Gastroesophageal sphincter (tissue), 4 donors: ENCODE data around the gene PNPLA8. TPM values are rescaled to one million over a fixed set of nuclear protein-coding genes. Genes with fewer than 3 reads are reported as not detected.

Source experiments
- ATAC-seq: fragments of 150-250 bp; one replicate; pipeline ENCODE4 v1.9.1; 2016; ENCODE audit warnings: mild to moderate bottlenecking, moderate library complexity
- H3K27ac ChIP-seq, 4 donors: fragments of 200-600 bp; sonication (generic) in 3 of 4; 1 replicate in 3 of 4; 2 replicates in 1 of 4; pipeline ENCODE4 v1.5.1; 2016 to 2019
- H3K27me3 ChIP-seq: fragments of 200-600 bp; sonication (generic); one replicate; pipeline ENCODE4 v1.5.1; 2019
- H3K36me3 ChIP-seq, 2 donors: fragments of 200-600 bp; sonication (generic); one replicate each; pipeline ENCODE4 v1.5.1; 2019; ENCODE audit warnings: control low read depth in 1 of 2
- H3K4me1 ChIP-seq, 3 donors: fragments of 200-600 bp; sonication (generic); 1 replicate in 2 of 3; 2 replicates in 1 of 3; pipeline ENCODE4 v1.5.1; 2016 to 2019; ENCODE audit warnings: control low read depth in 2 of 3
- H3K4me3 ChIP-seq, 2 donors: fragments of 200-600 bp; sonication (generic); one replicate each; pipeline ENCODE4 v1.5.1; 2019; ENCODE audit warnings: mild to moderate bottlenecking in 1 of 2, moderate library complexity in 1 of 2
- H3K9me3 ChIP-seq, 3 donors: fragments of 200-600 bp; sonication (generic); one replicate each; pipeline ENCODE4 v1.5.1; 2017 to 2019; ENCODE audit warnings: control low read depth in 2 of 3
- EP300 ChIP-seq: sonication (generic); formaldehyde crosslinking; IDR thresholded peaks from one replicate; pipeline ENCODE4 v1.6.1; 2017; ENCODE audit warnings: antibody characterized with exemption, mild to moderate bottlenecking
- POLR2A ChIP-seq, 2 donors: fragments of 450-650 bp; IDR thresholded peaks; one replicate each; pipeline ENCODE4 v1.6.1; 2017; ENCODE audit warnings: antibody characterized with exemption in 2 of 2, mild to moderate bottlenecking in 2 of 2, moderate library complexity in 1 of 2
- POLR2AphosphoS5 ChIP-seq: sonication (generic); formaldehyde crosslinking; IDR thresholded peaks from one replicate; pipeline ENCODE4 v1.6.1; 2017; ENCODE audit warnings: antibody characterized with exemption
- WGBS, 2 donors: methylation state at CpG; one replicate each; pipeline ENCODE4 v1.1.5; 2018; ENCODE audit warnings: low coverage in 1 of 2; 5-methylcytosine and 5-hydroxymethylcytosine counted together
- total RNA-seq, 4 donors: library from RNA; depleted of rRNA; stranded (reverse); fragments of >200 nt; gene quantifications; one replicate each; pipeline ENCODE4 v1.1.0, GENCODE V29; 2016
- TF ChIP-seq, protein P1 (sequence below), 4 experiments: fragments of 200-600 bp in 2 of 4; fragments of 450-650 bp in 2 of 4; sonication (generic) in 1 of 4; IDR thresholded peaks; one replicate each; pipeline ENCODE4 v1.5.1; 2017 to 2019; ENCODE audit warnings: antibody characterized with exemption in 4 of 4, mild to moderate bottlenecking in 2 of 4, moderate library complexity in 2 of 4

PNPLA8 gene
- 10 to 100 TPM; 28.3 to 52.1 (median 44.9) TPM for total RNA-seq

DNA sequence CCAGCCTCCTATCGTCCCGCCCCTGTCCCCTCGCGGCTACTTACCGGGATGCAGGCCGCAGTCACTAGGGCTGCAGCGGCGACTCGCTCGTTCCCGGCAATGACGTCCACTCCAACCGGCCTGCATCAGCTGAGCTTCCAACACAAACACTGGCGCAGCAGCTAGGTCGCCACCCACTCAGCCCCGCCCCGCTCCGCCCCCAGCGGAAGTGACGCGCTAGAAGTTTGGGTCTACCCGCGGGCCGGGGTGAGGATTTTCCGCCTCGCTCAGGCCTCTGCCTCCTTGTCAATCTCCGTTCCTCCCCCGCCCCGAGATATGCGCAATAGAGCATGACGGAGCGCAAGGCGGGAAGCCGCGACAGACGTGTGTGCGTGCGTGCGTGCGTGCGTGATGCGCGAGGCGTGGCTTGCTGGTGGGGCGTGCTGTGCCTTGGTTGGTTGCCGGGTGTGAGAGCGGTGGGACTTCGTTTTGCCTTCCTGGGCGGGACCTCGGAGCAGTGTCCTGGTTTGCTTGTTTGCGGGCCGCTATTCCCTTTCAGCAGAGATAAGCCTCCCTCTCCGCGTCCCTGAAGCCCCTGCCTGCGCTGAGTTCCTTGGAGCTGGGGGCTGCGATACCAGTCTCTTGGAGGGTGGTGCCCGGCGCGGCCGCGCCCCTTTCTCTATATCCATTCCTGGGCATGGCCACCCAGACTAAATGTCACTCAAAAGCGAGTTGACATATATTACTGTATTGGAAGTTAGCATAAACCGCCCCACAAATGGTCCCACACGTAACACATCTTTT lies at the start of gene PNPLA8:
TSS of gene PNPLA8 (minus strand) at position 151 of the 783 bp plus-strand sequence. CDS start 10,644 bp downstream, outside the sequence.
- peak; percentile 95 for ATAC-seq
- Histone ChIP-seq H3K27ac (peak within 1 kb of the TSS; percentile 94 to 99 (median 98)), H3K36me3 (no peaks in the 10 kb centered on the region), H3K9me3 (no peaks in the 10 kb centered on the region), H3K4me3 (peak within 1 kb of the TSS; percentile 71 to 77), H3K27me3 (no peaks in the 10 kb centered on the region), H3K4me1 (peaks cover 10 to 45% (median 19%) of the 10 kb centered on the region in 3 donors)
- 0% methylated on average over 1 to 15 of the region's 64 CpGs for WGBS, 2 donors
- TF ChIP-seq POLR2AphosphoS5 (peak; percentile 98), EP300 (peak; percentile 85), POLR2A (IDR thresholded peaks at IDR 0.05) (peak; percentile 87 to 91)
- TF ChIP-seq, protein P1, sequence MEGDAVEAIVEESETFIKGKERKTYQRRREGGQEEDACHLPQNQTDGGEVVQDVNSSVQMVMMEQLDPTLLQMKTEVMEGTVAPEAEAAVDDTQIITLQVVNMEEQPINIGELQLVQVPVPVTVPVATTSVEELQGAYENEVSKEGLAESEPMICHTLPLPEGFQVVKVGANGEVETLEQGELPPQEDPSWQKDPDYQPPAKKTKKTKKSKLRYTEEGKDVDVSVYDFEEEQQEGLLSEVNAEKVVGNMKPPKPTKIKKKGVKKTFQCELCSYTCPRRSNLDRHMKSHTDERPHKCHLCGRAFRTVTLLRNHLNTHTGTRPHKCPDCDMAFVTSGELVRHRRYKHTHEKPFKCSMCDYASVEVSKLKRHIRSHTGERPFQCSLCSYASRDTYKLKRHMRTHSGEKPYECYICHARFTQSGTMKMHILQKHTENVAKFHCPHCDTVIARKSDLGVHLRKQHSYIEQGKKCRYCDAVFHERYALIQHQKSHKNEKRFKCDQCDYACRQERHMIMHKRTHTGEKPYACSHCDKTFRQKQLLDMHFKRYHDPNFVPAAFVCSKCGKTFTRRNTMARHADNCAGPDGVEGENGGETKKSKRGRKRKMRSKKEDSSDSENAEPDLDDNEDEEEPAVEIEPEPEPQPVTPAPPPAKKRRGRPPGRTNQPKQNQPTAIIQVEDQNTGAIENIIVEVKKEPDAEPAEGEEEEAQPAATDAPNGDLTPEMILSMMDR (IDR thresholded peaks at IDR 0.05): peak in 1 of 4 experiments; percentile 31

DNA sequence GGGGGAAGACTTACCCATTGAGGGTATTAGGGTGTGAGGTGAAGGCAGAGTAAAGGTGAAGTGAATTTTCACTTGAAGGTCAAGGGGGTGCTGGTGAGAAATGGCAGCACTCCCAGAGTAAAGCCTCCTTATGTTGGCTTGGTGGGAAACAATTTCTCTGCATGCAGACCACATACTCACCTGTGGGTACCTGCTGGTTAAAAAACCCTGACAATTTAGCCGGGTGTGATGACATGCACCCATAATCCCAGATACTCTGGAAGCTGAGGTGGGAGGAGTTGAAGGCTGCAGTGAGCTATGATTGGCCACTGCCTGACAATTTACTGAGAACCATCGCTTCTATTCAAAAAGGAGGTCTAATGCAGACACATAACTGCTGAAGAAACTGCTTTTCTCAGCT lies 49.2 kb upstream of the PNPLA8 start:
- H3K9me3 ChIP-seq: no peaks in the 10 kb centered on the region
- no peak overlapping the region for H3K4me3 ChIP-seq
- no peak for ATAC-seq
- H3K36me3 ChIP-seq: peaks cover 0 to 41% of the 10 kb centered on the region in 2 donors
- 86 to 100% methylated on average over 1 of the region's 2 CpGs for WGBS, 2 donors
- H3K27me3 ChIP-seq: no peaks in the 10 kb centered on the region
- TF ChIP-seq POLR2A (IDR thresholded peaks at IDR 0.05) (no peak), POLR2AphosphoS5 (no peak), EP300 (no peak)
- TF ChIP-seq, protein P1 (IDR thresholded peaks at IDR 0.05): no peak
- peaks cover 5 to 25% (median 7%) of the 10 kb centered on the region in 3 donors for H3K4me1 ChIP-seq
- no peak overlapping the region for H3K27ac ChIP-seq

- Histone ChIP-seq H3K27me3 (no peaks in the 10 kb centered on the region), H3K4me3 (no peak overlapping the region), H3K4me1 (peaks cover 5 to 41% (median 15%) of the 10 kb centered on the region in 3 donors), H3K36me3 (peaks cover 0 to 28% of the 10 kb centered on the region in 2 donors), H3K27ac (no peak overlapping the region), H3K9me3 (no peaks in the 10 kb centered on the region)
- no peak for ATAC-seq
- WGBS, 2 donors: 93 to 94% methylated on average over 2 of the region's 2 CpGs
- TF ChIP-seq EP300 (no peak), POLR2A (IDR thresholded peaks at IDR 0.05) (no peak), POLR2AphosphoS5 (no peak)
- TF ChIP-seq, protein P1 (IDR thresholded peaks at IDR 0.05): no peak
Measured at GRCh38 chr7:108572480-108572879, 46.5 kb upstream of the PNPLA8 start.

- WGBS, 2 donors: 0% methylated on average over 3 to 14 of the region's 36 CpGs
- ATAC-seq: peak; percentile 11
- TF ChIP-seq EP300 (no peak), POLR2AphosphoS5 (peak; percentile 24)
Measured at GRCh38 chr7:108570146-108570755, 44.3 kb upstream of the PNPLA8 start.

GRCh38 chr7:108569381-108570145 lies 43.6 kb upstream of the PNPLA8 start, which contains the start of the genes DNAJB9 and THAP5:
Gene DNAJB9, plus strand, starts transcription at chr7:108569874. Its CDS starts 1,853 bp downstream, at chr7:108571727.
Gene THAP5, minus strand, starts transcription at chr7:108569706. Its CDS starts 137 bp downstream, at chr7:108569569.
- 0% methylated on average over 4 of the region's 65 CpGs; no CpG with 5 or more reads in 1 of the 2 donors for WGBS, 2 donors
- ATAC-seq: peak; percentile 98
- peaks cover 5 to 48% (median 15%) of the 10 kb centered on the region in 3 donors for H3K4me1 ChIP-seq
- H3K27me3 ChIP-seq: no peaks in the 10 kb centered on the region
- peak within 1 kb of the TSS; percentile 75 to 79 for H3K4me3 ChIP-seq
- TF ChIP-seq, protein P1 (IDR thresholded peaks at IDR 0.05): no peak
- TF ChIP-seq POLR2AphosphoS5 (peak; percentile 97), POLR2A (IDR thresholded peaks at IDR 0.05) (peak; percentile 92), EP300 (no peak)
- H3K36me3 ChIP-seq: peaks cover 0 to 28% of the 10 kb centered on the region in 2 donors
- H3K27ac ChIP-seq: peak within 1 kb of the TSS; percentile 95 to 98 (median 96)
- H3K9me3 ChIP-seq: no peaks in the 10 kb centered on the region

More at GRCh38 chr7:108570146-108570755, 44.3 kb upstream of the PNPLA8 start:
- no peaks in the 10 kb centered on the region for H3K27me3 ChIP-seq
- H3K27ac ChIP-seq: peak overlapping the region; percentile 95 to 98 (median 96)
- no peaks in the 10 kb centered on the region for H3K9me3 ChIP-seq
- H3K4me1 ChIP-seq: peaks cover 5 to 48% (median 15%) of the 10 kb centered on the region in 3 donors
- peak overlapping the region; percentile 75 to 79 for H3K4me3 ChIP-seq
- H3K36me3 ChIP-seq: peaks cover 0 to 27% of the 10 kb centered on the region in 2 donors
